H1 (cell line): ENCODE results near the gene CSNK1D. TPM values are rescaled to one million over a fixed set of nuclear protein-coding genes. Genes with fewer than 3 reads are reported as not detected.

Source experiments
- CTCF ChIA-PET: fragments of 300-600 bp; sonication (Branson Sonifier 250); formaldehyde crosslinking; loops from one replicate; lab custom pipeline; 2021; ENCODE audit not compliant: partially characterized antibody; lab: Charles Lee
- POLR2A ChIA-PET: fragments of 300-600 bp; sonication (Branson Sonifier 250); formaldehyde crosslinking; loops from one replicate; lab custom pipeline; 2021; ENCODE audit warnings: inconsistent platforms; ENCODE audit not compliant: partially characterized antibody; lab: Charles Lee
- DNase-seq, 2 experiments: peaks; one replicate each; pipeline versions ENCODE4 v3.0.0 to v3.0.0-alpha.2; 2010 to 2022; ENCODE audit warnings: low spot score in 2 of 2, low read depth in 1 of 2, mixed read lengths in 1 of 2
- FAIRE-seq: peaks from 2 replicates; lab custom pipeline; 2011; peaks lifted over from hg19 to GRCh38; lab: Jason Lieb, UNC
- H2AFZ ChIP-seq: 2 replicates; pipeline ENCODE4 v1.8.1; 2012; ENCODE audit warnings: low read length, inconsistent platforms
- H2AK5ac ChIP-seq: 2 replicates; pipeline ENCODE4 v1.6.1; 2013; ENCODE audit warnings: low read depth, low read length
- H2BK120ac ChIP-seq: replicated peaks from 2 replicates; pipeline ENCODE3; 2013; ENCODE audit warnings: low read depth, low read length, inconsistent platforms
- H2BK12ac ChIP-seq: 2 replicates; pipeline ENCODE4 v1.6.1; 2013; ENCODE audit warnings: low read depth, low read length
- H2BK15ac ChIP-seq: 2 replicates; pipeline ENCODE4 v1.6.1; 2013; ENCODE audit warnings: low read length
- H2BK20ac ChIP-seq: 2 replicates; pipeline ENCODE4 v1.6.1; 2013; ENCODE audit warnings: low read length
- H2BK5ac ChIP-seq: 2 replicates; pipeline ENCODE4 v1.6.1; 2013; ENCODE audit warnings: low read depth, low read length
- H3K14ac ChIP-seq: 2 replicates; pipeline ENCODE4 v1.6.1; 2013; ENCODE audit warnings: inconsistent platforms; ENCODE audit not compliant: insufficient read length
- H3K18ac ChIP-seq: 2 replicates; pipeline ENCODE4 v1.6.1; 2013; ENCODE audit warnings: low read length; ENCODE audit errors: extremely low read depth
- H3K23ac ChIP-seq: 2 replicates; pipeline ENCODE4 v1.6.1; 2013; ENCODE audit warnings: inconsistent platforms; ENCODE audit not compliant: insufficient read length
- H3K23me2 ChIP-seq: 2 replicates; pipeline ENCODE4 v1.6.1; 2013; ENCODE audit warnings: low read depth, low read length
- H3K27ac ChIP-seq: 2 replicates; pipeline ENCODE4 v1.6.1; 2011; ENCODE audit warnings: low read depth, low read length, inconsistent platforms
- H3K27me3 ChIP-seq, 4 experiments: replicated peaks in 1 of 4; 1 replicate in 1 of 4; 2 replicates in 3 of 4; pipeline versions ENCODE4 v1.6.1 to v1.8.1; 2011 to 2013; ENCODE audit warnings: low read length in 3 of 4, mild to moderate bottlenecking in 3 of 4, inconsistent platforms in 2 of 4, mixed read lengths in 2 of 4, moderate library complexity in 1 of 4; ENCODE audit not compliant: control insufficient read depth in 3 of 4, insufficient read depth in 3 of 4; ENCODE audit errors: extremely low read depth in 1 of 4
- H3K36me3 ChIP-seq, 4 experiments: 2 replicates each; pipeline versions ENCODE4 v1.6.1 to v1.8.1; 2011 to 2013; ENCODE audit warnings: mild to moderate bottlenecking in 4 of 4, low read length in 3 of 4, moderate library complexity in 2 of 4, control low read depth in 1 of 4, inconsistent platforms in 1 of 4; ENCODE audit not compliant: insufficient read depth in 4 of 4, control insufficient read depth in 2 of 4
- H3K4ac ChIP-seq: replicated peaks from 2 replicates; pipeline ENCODE3; 2013; ENCODE audit warnings: low read length, low read depth, mixed read lengths, inconsistent platforms; ENCODE audit not compliant: insufficient read length
- H3K4me1 ChIP-seq, 4 experiments: replicated peaks in 1 of 4; 1 replicate in 1 of 4; 2 replicates in 3 of 4; pipeline versions ENCODE4 v1.6.1 to v1.8.1; 2011 to 2013; ENCODE audit warnings: low read length in 3 of 4, inconsistent platforms in 2 of 4, mixed read lengths in 1 of 4; ENCODE audit not compliant: insufficient read depth in 4 of 4, control insufficient read depth in 3 of 4
- H3K4me2 ChIP-seq, 2 experiments: 2 replicates each; pipeline versions ENCODE4 v1.6.1 to v1.8.1; 2011 to 2013; ENCODE audit warnings: low read depth in 2 of 2, low read length in 2 of 2, control low read depth in 1 of 2, inconsistent platforms in 1 of 2, mild to moderate bottlenecking in 1 of 2; ENCODE audit not compliant: insufficient read depth in 1 of 2
- H3K4me3 ChIP-seq, 4 experiments: fragments of 200-600, 300-600 bp in 1 of 4; sonication (generic), shearing (Covaris generic), sonication (Bioruptor Twin) in 1 of 4; 2 replicates each; pipeline versions ENCODE4 v1.5.1 to v1.8.1; 2011 to 2016; ENCODE audit warnings: low read length in 4 of 4, low read depth in 3 of 4, control low read depth in 2 of 4, inconsistent platforms in 2 of 4, mild to moderate bottlenecking in 2 of 4, mixed read lengths in 1 of 4, moderate library complexity in 1 of 4; ENCODE audit not compliant: insufficient read depth in 2 of 4; ENCODE audit errors: extremely low read depth in 1 of 4
- H3K56ac ChIP-seq: replicated peaks from 2 replicates; pipeline ENCODE3; 2013; ENCODE audit warnings: low read depth, mild to moderate bottlenecking, mixed read lengths, low read length, inconsistent platforms; ENCODE audit not compliant: insufficient read length
- H3K79me1 ChIP-seq: 2 replicates; pipeline ENCODE4 v1.6.1; 2013; ENCODE audit warnings: low read depth, low read length, control low read depth
- H3K79me2 ChIP-seq, 2 experiments: 2 replicates each; pipeline versions ENCODE4 v1.6.1 to v1.8.1; 2012 to 2013; ENCODE audit warnings: low read length in 2 of 2, mild to moderate bottlenecking in 2 of 2, inconsistent platforms in 1 of 2; ENCODE audit not compliant: insufficient read depth in 2 of 2, control insufficient read depth in 1 of 2
- H3K9ac ChIP-seq, 4 experiments: replicated peaks in 1 of 4; 1 replicate in 1 of 4; 2 replicates in 3 of 4; pipeline versions ENCODE4 v1.6.1 to v1.8.1; 2011 to 2013; ENCODE audit warnings: low read depth in 3 of 4, low read length in 3 of 4, control low read depth in 2 of 4, mild to moderate bottlenecking in 2 of 4, moderate library complexity in 2 of 4, inconsistent platforms in 1 of 4; ENCODE audit errors: extremely low read depth in 1 of 4
- H3K9me3 ChIP-seq, 2 experiments: 2 replicates each; pipeline versions ENCODE4 v1.6.1 to v1.8.1; 2012 to 2013; ENCODE audit warnings: mild to moderate bottlenecking in 2 of 2, moderate library complexity in 2 of 2, control low read depth in 1 of 2, inconsistent platforms in 1 of 2, low read depth in 1 of 2, low read length in 1 of 2, mixed read lengths in 1 of 2; ENCODE audit not compliant: insufficient read depth in 2 of 2
- H4K20me1 ChIP-seq, 2 experiments: replicated peaks in 1 of 2; 2 replicates each; pipeline versions ENCODE3 to v1.8.1; 2011 to 2013; ENCODE audit warnings: inconsistent platforms in 2 of 2, low read length in 2 of 2, mild to moderate bottlenecking in 1 of 2; ENCODE audit not compliant: insufficient read depth in 2 of 2, control insufficient read depth in 1 of 2
- H4K5ac ChIP-seq: 2 replicates; pipeline ENCODE4 v1.6.1; 2013; ENCODE audit warnings: low read length, low read depth, mixed read lengths, inconsistent platforms; ENCODE audit not compliant: insufficient read length
- H4K8ac ChIP-seq: 2 replicates; pipeline ENCODE4 v1.8.0; 2013; ENCODE audit warnings: mild to moderate bottlenecking, moderate library complexity, low read length, inconsistent platforms; ENCODE audit not compliant: insufficient read depth; ENCODE audit errors: extremely low read depth
- H4K91ac ChIP-seq: replicated peaks from 2 replicates; pipeline ENCODE3; 2013; ENCODE audit warnings: low read length, mixed read lengths, inconsistent platforms; ENCODE audit not compliant: insufficient read length
- BCL11A ChIP-seq, 2 experiments: IDR thresholded peaks; one replicate each; pipeline ENCODE4 v1.6.1; 2011; ENCODE audit warnings: low read depth in 2 of 2, low read length in 2 of 2, mild to moderate bottlenecking in 2 of 2
- CBX5 ChIP-seq: fragments of 300-800, 300-1000 bp; sonication (generic); IDR thresholded peaks from 2 replicates; pipeline ENCODE4 v1.7.1; 2016; ENCODE audit warnings: antibody characterized with exemption, low read length, low read depth
- CHD2 ChIP-seq: IDR thresholded peaks from 2 replicates; pipeline ENCODE4 v1.6.1; 2012; ENCODE audit warnings: low read length, improper control_type of control experiment
- CREB1 ChIP-seq: IDR thresholded peaks from 2 replicates; pipeline ENCODE4 v1.6.1; 2012; ENCODE audit warnings: inconsistent platforms
- GABPA ChIP-seq: IDR thresholded peaks from 2 replicates; pipeline ENCODE4 v1.6.1; 2011; ENCODE audit warnings: mild to moderate bottlenecking, low read length, moderate library complexity, borderline replicate concordance; ENCODE audit not compliant: insufficient read depth
- HDAC6 ChIP-seq: IDR thresholded peaks from one replicate; pipeline ENCODE4 v1.7.1; 2012; ENCODE audit warnings: low read depth, mild to moderate bottlenecking, inconsistent platforms, low read length, moderate library complexity
- KDM1A ChIP-seq: fragments of 200-600, 300-600 bp; sonication (generic); IDR thresholded peaks from 2 replicates; pipeline ENCODE4 v1.7.1; 2016; ENCODE audit warnings: mild to moderate bottlenecking, low read length, borderline replicate concordance
- PHF8 ChIP-seq: fragments of 200-600 bp; sonication (generic); conservative IDR thresholded peaks from 2 replicates; pipeline ENCODE4 v1.7.1; 2012; ENCODE audit warnings: low read depth, mild to moderate bottlenecking, inconsistent platforms, low read length, moderate library complexity
- POLR2A ChIP-seq, 2 experiments: IDR thresholded peaks; 1 replicate in 1 of 2; 2 replicates in 1 of 2; pipeline ENCODE4 v1.6.1; 2011; ENCODE audit warnings: low read depth in 2 of 2, low read length in 2 of 2, mild to moderate bottlenecking in 2 of 2; ENCODE audit errors: control extremely low read depth in 1 of 2
- RAD21 ChIP-seq, 2 experiments: IDR thresholded peaks in 1 of 2; conservative IDR thresholded peaks in 1 of 2; 2 replicates each; pipeline ENCODE4 v1.6.1; 2011; ENCODE audit warnings: low read depth in 2 of 2, low read length in 2 of 2, improper control_type of control experiment in 1 of 2, inconsistent platforms in 1 of 2, mild to moderate bottlenecking in 1 of 2, moderate library complexity in 1 of 2
- SRF ChIP-seq: IDR thresholded peaks from 2 replicates; pipeline ENCODE4 v1.6.1; 2011; ENCODE audit warnings: mild to moderate bottlenecking, low read depth, low read length, moderate library complexity
- TAF7 ChIP-seq: optimal IDR thresholded peaks from 2 replicates; pipeline ENCODE3; 2011; ENCODE audit warnings: low read depth, mild to moderate bottlenecking, inconsistent platforms, low read length, moderate library complexity, borderline replicate concordance
- ZNF274 ChIP-seq: IDR thresholded peaks from 2 replicates; pipeline ENCODE4 v1.7.0; 2012; ENCODE audit warnings: low read length, borderline replicate concordance; ENCODE audit errors: extremely low read depth
- WGBS, 2 experiments: shearing (Covaris generic) in 1 of 2; methylation state at CpG; one replicate each; pipeline versions ENCODE4 v1.1.6 to v1.1.7; 2013 to 2015; ENCODE audit warnings: low lambda C conversion rate in 2 of 2, mixed read lengths in 2 of 2, inconsistent platforms in 1 of 2, low coverage in 1 of 2, missing lambda C conversion rate in 1 of 2; ENCODE audit not compliant: insufficient replicate concordance in 2 of 2, insufficient coverage in 1 of 2, insufficient read length in 1 of 2; ENCODE audit errors: extremely low coverage in 1 of 2, missing lambda C conversion rate in 1 of 2; 5-methylcytosine and 5-hydroxymethylcytosine counted together
- polyA plus RNA-seq, 7 experiments: library from polyadenylated mRNA; depleted of rRNA in 3 of 7; stranded (reverse) in 5 of 7; unstranded in 2 of 7; fragments of >200 nt in 5 of 7; fragments of 200-250 nt in 2 of 7; gene quantifications; 1 replicate in 5 of 7; 2 replicates in 1 of 7; 4 replicates in 1 of 7; pipeline versions ENCODE4 v1.2.1 to v1.2.3, GENCODE V29; 2011 to 2013; ENCODE audit warnings: missing spikeins in 2 of 7, mixed read lengths in 2 of 7
- total RNA-seq: library from RNA; stranded (reverse); fragmentation: NEBNext Ultra II Directional; extraction: Animal tissue kit (Norgen Biotek cat#: 25700); gene quantifications from 2 replicates; pipeline ENCODE4 v1.2.1, GENCODE V29; 2021

CSNK1D gene
- total and polyA plus RNA-seq, 2 of the 8 experiments (the other 6 are each of a cell fraction or from before 2014, with no cell fraction given) = 73.5 to 103 TPM

GRCh38 chr17:82214012-82214628 is 59.4 kb downstream of the CSNK1D start:
- H2AFZ ChIP-seq = no peak overlapping the region
- H3K36me3 ChIP-seq = no peaks in the 10 kb centered on the region
- H3K18ac ChIP-seq = no peak overlapping the region
- DNase-seq = no peak
- H3K23ac ChIP-seq = no peak overlapping the region
- H2BK15ac ChIP-seq = no peak overlapping the region
- H3K9ac ChIP-seq = no peak overlapping the region
- H2BK120ac ChIP-seq = no peak overlapping the region
- CTCF ChIA-PET = interaction anchor here (1.1 kb wide), 2 partner anchors 23 to 38 kb away, joined by 3 read pairs; no protein-coding TSS in a partner anchor
- no peak overlapping the region for H2BK5ac ChIP-seq
- FAIRE-seq = no peak
- no peak overlapping the region for H3K14ac ChIP-seq
- WGBS, 2 experiments = 90% methylated on average over 9 of the region's 11 CpGs; no CpG with 5 or more reads in 1 of the 2 experiments
- H3K4me3 ChIP-seq = no peak overlapping the region
- no peaks in the 10 kb centered on the region for H3K79me2 ChIP-seq
- no peaks in the 10 kb centered on the region; a peak in 1 of 4 replicates for H3K9me3 ChIP-seq
- no peak overlapping the region for H3K27ac ChIP-seq
- POLR2A ChIA-PET = interaction anchor here (1.1 to 3.6 kb wide), 2 partner anchors 15 to 22 kb away, joined by 4 to 11 read pairs; partner anchors contain the start of gene SLC16A3
- peak overlapping the region; percentile 68 for H4K8ac ChIP-seq
- H2BK12ac ChIP-seq = no peak overlapping the region
- no peak overlapping the region for H3K4ac ChIP-seq
- peaks cover 2 to 21% (median 13%) of the 10 kb centered on the region in 4 experiments for H3K27me3 ChIP-seq
- H3K79me1 ChIP-seq = no peaks in the 10 kb centered on the region
- no peak overlapping the region for H2AK5ac ChIP-seq
- H4K5ac ChIP-seq = no peak overlapping the region
- H3K4me2 ChIP-seq = peak overlapping the region in 1 of 2 experiments; percentile 61; a peak in 1 of 4 replicates
- H4K20me1 ChIP-seq = peaks cover 0 to 2% of the 10 kb centered on the region in 2 experiments
- H3K56ac ChIP-seq = no peak overlapping the region
- H2BK20ac ChIP-seq = no peak overlapping the region
- H4K91ac ChIP-seq = no peak overlapping the region
- peaks cover 4% of the 10 kb centered on the region; the same call in 1 of the 2 replicates for H3K23me2 ChIP-seq
- H3K4me1 ChIP-seq = peaks cover 0 to 4% (median under 1%) of the 10 kb centered on the region in 4 experiments; a peak in 2 of 7 replicates
- TF ChIP-seq HDAC6 (no peak), POLR2A (IDR thresholded peaks at IDR 0.05; ENCODE audit: control extremely low read depth in 1 of 2, low read depth in 2 of 2, low read length in 2 of 2) (no peak), SRF (no peak), GABPA (no peak), ZNF274 (no peak), CHD2 (no peak), TAF7 (no peak), RAD21 (IDR thresholded peaks at IDR 0.05 in 1 of 2, conservative IDR thresholded peaks at IDR 0.05 in 1 of 2; ENCODE audit: low read depth in 2 of 2, low read length in 2 of 2) (no peak), KDM1A (no peak), CBX5 (no peak), CREB1 (no peak), PHF8 (no peak), BCL11A (IDR thresholded peaks at IDR 0.05; ENCODE audit: low read depth in 2 of 2, low read length in 2 of 2) (no peak)
